Testis (tissue), 2 donors: ENCODE data around the gene FAM53B.

Experiments
- CTCF ChIP-seq, 3 experiments: fragments of 450-650 bp in 2 of 3; fragments of 200-600 bp in 1 of 3; sonication (generic) in 1 of 3; IDR thresholded peaks; one replicate each; pipeline ENCODE4 v1.5.1; 2016 to 2019; ENCODE audit warnings: antibody characterized with exemption in 3 of 3, mild to moderate bottlenecking in 2 of 3, moderate library complexity in 1 of 3
- POLR2A ChIP-seq: fragments of 450-650 bp; IDR thresholded peaks from one replicate; pipeline ENCODE4 v1.6.1; 2017; ENCODE audit warnings: antibody characterized with exemption, mild to moderate bottlenecking, moderate library complexity

DNA sequence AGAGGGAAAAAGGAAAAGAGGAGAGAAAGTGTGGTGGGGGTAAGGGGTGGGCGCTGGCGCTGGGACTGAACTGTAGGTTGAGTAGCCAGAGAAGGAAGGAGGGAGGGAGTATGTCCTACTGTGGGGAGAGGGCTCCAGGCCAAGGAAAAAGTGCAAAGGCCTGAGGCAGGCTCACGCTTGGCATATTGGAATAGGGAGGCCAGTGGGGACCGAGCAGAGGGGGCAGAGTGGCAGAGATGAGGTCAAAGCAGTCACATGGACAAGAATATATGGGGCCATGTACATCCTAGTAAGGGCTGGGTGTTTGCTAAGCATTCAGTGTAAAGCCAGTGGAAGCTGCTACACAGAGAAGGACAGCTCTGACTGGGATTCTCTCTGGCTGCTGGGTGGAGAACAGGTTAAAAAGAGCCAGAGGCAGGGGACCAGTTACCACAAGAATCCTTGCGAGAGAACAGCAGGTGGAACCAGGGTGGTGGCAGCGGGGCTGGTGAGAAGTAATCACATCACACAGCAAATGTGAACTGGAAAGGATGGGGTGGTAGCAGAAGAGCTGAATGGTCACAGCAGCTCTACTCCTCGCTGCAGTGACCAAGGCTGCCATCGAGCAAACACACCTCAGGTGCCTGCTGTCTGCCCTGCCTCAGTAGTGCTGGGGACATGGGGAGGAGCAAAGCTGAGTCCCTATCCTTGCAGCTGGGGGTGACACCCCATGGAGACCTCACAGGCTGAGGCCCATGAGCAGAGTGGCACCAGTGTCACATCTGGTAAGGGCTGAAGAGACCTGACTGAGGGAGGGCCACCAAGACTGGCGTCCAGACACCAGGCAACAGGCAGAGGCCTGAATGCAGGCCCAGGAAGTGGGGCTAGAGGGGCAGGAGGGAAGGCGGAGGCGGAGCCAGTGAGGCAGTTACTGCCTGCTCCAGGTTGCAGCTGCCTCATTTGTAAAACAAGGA is 39.5 kb downstream of the FAM53B start:
- TF ChIP-seq CTCF (IDR thresholded peaks at IDR 0.05) (no peak), POLR2A (no peak)
